GM21723 (cell line): ENCODE data around the gene PALS1.
A peak's percentile ranks its signal among the peaks of the same experiment; 100 is the strongest.

Experiments
- ATAC-seq: cut with Tn5 transposase; IDR thresholded peaks from one replicate; pipeline ENCODE4 v1.9.1; 2021; ENCODE audit warnings: mild to moderate bottlenecking, moderate library complexity; ENCODE audit not compliant: unreplicated experiment

The PALS1 gene

GRCh38 chr14:67241411-67242167 lies at the start of gene PALS1:
PALS1 (plus strand) TSS chr14:67241435; CDS start chr14:67279171, 37,736 bp downstream.
- ATAC-seq: peak; percentile 52

GRCh38 chr14:67191768-67192290 lies 49.4 kb upstream of the PALS1 start:
- no peak for ATAC-seq

- ATAC-seq: no peak
Measured at GRCh38 chr14:67192366-67192765, 48.9 kb upstream of the PALS1 start.

DNA sequence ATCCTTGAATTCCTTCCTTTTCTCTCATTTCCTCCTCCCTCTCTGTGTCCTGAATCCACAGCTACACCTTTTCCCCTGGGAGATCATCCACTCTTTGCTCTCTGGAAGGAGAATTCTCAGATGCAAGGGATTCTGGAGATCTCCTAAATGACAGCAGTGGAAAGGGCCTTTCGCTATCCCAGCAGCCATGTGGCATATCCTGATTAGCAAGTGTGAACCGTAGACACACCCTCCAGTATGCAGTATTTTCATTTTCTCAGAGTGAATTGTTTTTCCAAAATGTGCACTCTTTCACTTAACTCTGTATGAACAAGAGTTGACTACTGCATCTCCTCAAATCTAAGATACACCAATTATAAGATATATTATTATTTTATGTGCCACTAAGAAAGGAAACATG lies 46.0 kb upstream of the PALS1 start:
- no peak for ATAC-seq

DNA sequence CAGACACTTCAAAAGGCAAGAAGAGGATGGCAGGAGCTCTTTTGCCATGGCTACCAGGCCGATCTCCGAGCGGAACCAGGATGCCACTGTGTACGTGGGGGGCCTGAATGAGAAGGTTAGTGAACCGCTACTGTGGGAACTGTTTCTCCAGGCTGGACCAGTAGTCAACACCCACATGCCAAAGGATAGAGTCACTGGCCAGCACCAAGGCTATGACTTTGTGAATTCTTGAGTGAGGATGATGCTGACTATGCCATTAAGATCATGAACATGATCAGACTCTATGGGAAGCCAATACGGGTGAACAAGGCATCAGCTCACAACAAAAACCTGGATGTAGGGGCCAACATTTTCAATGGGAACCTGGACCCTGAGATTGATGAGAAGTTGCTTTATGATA lies 42.2 kb upstream of the PALS1 start:
- no peak for ATAC-seq

DNA sequence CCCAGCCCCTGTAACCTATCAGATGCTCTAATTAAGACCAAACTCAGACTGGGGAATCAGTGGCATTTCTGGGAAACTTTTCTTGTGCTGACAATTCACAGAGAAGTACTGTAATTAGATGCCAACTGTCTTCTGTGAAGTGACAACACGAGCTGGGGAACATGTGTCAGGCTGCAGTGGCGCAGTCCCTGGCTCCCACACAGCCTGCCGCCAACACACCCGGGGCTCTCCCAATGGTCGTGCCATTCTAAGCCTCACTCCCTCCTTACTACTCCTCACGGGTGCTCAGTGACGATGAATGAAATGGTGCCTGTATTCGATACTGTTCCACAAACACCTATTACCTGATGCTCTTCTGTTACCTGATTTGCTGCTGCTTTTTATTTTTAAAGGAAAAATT lies 33.4 kb upstream of the PALS1 start:
- no peak for ATAC-seq

DNA sequence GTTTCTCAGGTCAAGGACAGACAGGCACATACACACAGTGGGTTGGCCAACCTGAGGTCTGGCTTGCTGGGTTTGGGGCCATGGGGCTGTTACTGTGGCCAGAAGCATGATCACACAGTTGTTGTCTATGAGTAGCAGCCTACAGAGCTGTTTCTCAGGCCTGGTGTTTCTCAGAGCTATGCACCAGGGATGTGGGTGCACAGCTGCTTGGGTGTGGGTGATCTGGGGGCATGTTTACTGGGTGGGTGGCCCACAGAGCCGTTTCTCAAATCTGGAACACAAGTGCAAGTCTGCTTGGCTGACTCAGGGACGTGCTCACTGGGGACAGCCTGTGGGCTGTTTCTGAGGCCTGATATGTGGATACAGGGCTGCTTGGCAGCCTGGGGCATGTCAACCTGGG lies 23.1 kb upstream of the PALS1 start:
- no peak for ATAC-seq

DNA sequence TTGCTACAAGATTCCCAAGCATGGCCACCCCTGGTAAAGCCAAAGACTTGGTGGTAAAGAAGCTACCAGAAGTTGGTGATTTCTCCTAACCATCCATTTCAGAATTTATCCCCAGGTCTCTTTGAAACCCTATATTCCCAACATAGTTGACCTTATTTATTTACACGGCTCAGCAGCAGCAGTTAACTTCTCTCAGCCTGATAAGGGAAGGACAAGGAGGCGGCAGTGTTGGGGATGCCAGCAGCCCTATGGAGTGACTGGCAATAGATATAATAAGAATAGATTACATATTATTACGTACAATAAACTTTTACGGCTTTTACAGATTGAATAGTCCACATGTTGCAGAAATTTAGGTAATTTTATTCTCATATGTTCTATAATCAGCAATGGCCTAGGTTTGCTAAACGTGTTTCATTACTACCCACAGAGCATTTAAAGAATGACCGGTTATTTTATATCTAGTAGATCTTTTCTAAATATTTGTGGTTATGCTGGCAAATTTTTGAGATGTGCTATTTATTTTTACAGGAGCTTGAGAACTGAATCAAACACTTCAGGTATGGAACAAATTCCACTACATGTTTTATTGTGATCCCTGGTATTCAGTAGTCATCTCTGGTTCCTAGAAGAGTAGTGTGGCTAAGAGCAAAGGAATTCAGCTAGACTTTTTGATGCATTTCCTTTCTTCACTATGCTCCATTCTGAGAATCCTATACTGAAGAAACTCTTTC lies 19.8 kb upstream of the PALS1 start:
- ATAC-seq: no peak

DNA sequence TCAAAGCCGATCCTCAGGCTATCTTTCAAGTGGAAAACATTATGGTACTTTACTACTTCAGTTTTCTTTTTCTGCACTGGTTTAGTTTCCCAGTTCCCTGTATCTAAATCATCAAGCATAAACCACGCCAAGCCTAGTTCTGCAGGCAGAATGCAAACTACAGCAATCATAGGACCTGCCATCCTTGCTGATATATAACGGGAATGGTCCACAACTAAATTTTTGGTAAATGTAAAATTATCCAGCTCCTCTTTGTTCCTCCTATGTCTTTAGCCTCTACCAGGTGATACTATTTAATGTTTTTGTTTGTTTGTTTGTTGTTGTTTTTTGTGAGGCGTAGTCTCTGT lies 19.3 kb upstream of the PALS1 start:
- ATAC-seq: no peak

DNA sequence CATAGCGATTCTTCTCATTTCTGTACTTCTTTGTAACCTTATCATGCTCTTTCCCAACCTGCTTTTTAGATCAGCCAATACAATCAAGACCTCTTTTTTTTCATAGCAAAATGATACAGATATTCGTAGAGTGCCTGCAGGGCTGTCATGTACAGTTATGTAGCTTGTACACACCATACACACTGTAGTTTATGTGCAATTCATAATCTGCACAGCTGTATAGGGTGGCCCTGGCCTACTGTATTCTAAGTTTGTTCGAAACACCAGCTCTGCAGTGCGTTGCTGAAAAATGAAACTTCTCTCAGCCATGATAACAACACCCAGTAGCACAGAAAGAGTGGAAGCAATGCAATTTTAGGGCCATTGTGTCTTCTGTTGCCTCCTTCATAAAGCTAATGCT lies 15.7 kb upstream of the PALS1 start:
- no peak for ATAC-seq

GRCh38 chr14:67228325-67228984 lies 12.8 kb upstream of the PALS1 start:
- no peak for ATAC-seq

- ATAC-seq: no peak
Measured at GRCh38 chr14:67232066-67232465, 9.2 kb upstream of the PALS1 start.

- no peak for ATAC-seq
Measured at GRCh38 chr14:67232621-67233020, 8.6 kb upstream of the PALS1 start.

- no peak for ATAC-seq
Measured at GRCh38 chr14:67237591-67237990, 3.6 kb upstream of the PALS1 start.

GRCh38 chr14:67239582-67239981 lies 1.7 kb upstream of the PALS1 start:
- ATAC-seq: no peak

DNA sequence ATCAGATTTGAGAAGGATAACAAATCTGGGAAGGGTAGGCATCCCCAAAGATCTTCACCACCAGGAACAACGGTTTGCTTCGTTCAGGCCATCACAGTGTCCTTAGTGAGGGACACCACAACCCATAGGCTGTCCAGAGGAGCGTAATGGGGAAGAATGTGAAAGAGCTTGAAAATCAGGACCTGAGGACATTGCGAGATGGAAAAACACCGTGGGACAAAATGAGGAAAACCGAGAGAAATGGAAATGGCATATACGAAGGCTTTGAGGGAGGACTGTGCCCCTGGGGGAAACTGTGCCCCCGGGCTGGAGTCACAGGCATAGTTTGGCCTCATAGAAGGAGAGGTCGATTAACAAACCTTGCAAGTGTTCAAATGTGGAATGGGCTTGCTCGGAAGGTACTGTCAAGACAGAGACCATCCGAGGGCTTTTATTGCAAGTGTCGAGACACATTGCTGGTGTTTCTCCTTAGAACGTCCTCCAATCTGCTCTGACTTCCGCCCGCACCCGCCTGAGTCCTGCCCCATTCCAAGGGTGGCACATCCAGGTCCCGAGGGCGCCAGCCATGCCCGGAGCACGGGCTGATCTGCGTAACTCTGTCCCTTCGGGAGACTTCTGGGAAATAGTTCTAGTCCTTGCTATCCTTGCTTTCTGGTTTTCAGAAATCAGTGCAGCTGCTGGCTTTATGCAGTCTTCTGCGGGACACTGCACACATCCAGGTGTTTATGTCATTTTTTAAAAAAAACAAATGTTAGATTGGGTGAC lies 885 bp upstream of the PALS1 start:
- ATAC-seq: peak; percentile 18

- peak; percentile 84 for ATAC-seq
Measured at GRCh38 chr14:67240978-67241410, 241 bp upstream of the PALS1 start.

DNA sequence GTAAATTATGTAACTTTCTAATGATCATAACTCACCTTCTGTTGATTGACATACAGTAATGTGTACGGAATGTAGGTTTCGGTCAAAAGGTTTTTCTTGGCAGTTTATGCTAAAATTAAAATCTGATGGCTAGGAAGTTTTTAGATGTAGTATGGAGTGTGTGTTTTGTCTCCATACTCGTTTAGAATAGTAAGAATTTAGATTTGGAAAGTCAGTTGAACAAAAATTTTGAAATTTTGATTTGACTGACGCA lies 859 bp downstream of the PALS1 start:
- no peak for ATAC-seq

DNA sequence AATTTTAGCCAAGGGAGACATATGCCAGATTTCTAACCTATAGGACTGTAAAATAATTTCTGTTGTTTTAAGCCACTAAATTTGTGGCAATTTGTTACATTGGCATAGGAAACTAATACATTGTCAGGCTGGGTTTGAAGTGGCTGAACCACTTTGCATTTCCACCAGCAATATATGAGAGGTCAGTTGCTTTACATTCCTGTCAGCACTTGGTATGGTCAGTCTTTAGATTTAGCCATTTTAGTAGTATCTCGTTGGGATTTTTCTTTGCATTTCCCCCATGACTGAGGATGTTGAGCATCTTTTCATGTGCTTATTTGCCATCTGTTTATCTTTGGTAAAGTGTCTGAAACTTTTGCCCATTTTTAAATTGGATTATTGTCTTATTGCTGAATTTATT lies 3.9 kb downstream of the PALS1 start:
- ATAC-seq: no peak

DNA sequence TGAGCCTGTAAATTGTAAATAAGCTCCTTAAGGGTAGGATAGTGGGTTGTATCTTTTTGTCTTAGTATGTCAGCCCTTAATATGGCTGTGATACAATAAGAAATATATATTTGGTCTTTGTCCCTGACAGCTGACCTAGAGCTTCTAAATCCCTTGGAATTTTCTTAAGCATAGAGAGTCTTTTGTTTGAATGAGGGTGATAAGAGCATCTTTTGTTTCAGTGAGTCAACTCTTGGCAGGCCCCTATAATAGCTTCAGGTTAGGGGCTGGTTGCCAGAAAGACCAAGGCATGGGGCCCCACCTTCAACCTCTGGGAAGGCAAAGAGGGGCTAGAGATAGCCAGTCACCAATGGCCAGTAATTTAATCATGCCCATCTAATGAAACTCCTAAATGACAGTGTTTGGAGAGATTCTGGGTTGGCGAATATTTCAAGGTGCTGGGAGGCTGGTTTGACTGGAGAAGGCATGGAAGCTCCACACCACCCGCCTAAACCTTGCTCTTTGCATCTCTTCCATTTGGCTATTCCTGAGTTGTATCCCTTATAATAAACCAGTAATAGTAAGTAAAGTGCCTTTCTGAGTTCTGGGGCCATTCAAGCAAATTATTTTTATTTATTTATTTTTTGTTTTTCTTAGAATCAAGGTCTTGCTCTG lies 10.5 kb downstream of the PALS1 start:
- no peak for ATAC-seq
